Ishikawa (cell line): ENCODE measurements around the gene PKIG.

Experiments
- CEBPB ChIP-seq: IDR thresholded peaks from 2 replicates; pipeline ENCODE4 v1.6.1; 2012
- CREB1 ChIP-seq: IDR thresholded peaks from 2 replicates; pipeline ENCODE4 v1.6.1; 2012; ENCODE audit warnings: low read depth
- EGR1 ChIP-seq: IDR thresholded peaks from 2 replicates; pipeline ENCODE4 v1.6.1; 2012
- EP300 ChIP-seq: IDR thresholded peaks from 2 replicates; pipeline ENCODE4 v1.6.1; 2012; ENCODE audit warnings: borderline replicate concordance
- FOXM1 ChIP-seq: IDR thresholded peaks from 2 replicates; pipeline ENCODE4 v1.6.1; 2012; ENCODE audit warnings: low read depth, borderline replicate concordance
- MAX ChIP-seq: IDR thresholded peaks from 2 replicates; pipeline ENCODE4 v1.6.1; 2012
- NFIC ChIP-seq: IDR thresholded peaks from 2 replicates; pipeline ENCODE4 v1.6.1; 2012
- RAD21 ChIP-seq: IDR thresholded peaks from 2 replicates; pipeline ENCODE4 v1.6.1; 2012; ENCODE audit warnings: low read depth
- TAF1 ChIP-seq: IDR thresholded peaks from 2 replicates; pipeline ENCODE4 v1.6.1; 2012; ENCODE audit warnings: low read depth, mild to moderate bottlenecking
- TCF12 ChIP-seq: IDR thresholded peaks from 2 replicates; pipeline ENCODE4 v1.6.1; 2012; ENCODE audit warnings: low read depth
- TEAD4 ChIP-seq: IDR thresholded peaks from 2 replicates; pipeline ENCODE4 v1.6.1; 2012
- USF1 ChIP-seq: IDR thresholded peaks from 2 replicates; pipeline ENCODE4 v1.6.1; 2012
- YY1 ChIP-seq: IDR thresholded peaks from 2 replicates; pipeline ENCODE4 v1.6.1; 2012; ENCODE audit warnings: low read depth
- TF ChIP-seq, protein P1 (sequence below): IDR thresholded peaks from 2 replicates; pipeline ENCODE4 v1.6.1; 2012; ENCODE audit warnings: low read depth, mild to moderate bottlenecking

- TF ChIP-seq EP300 (no peak), MAX (no peak), NFIC (no peak), CEBPB (no peak), FOXM1 (no peak), YY1 (no peak), USF1 (no peak), RAD21 (no peak), EGR1 (no peak), TAF1 (no peak), TCF12 (no peak), TEAD4 (no peak), CREB1 (no peak)
- TF ChIP-seq, protein P1, sequence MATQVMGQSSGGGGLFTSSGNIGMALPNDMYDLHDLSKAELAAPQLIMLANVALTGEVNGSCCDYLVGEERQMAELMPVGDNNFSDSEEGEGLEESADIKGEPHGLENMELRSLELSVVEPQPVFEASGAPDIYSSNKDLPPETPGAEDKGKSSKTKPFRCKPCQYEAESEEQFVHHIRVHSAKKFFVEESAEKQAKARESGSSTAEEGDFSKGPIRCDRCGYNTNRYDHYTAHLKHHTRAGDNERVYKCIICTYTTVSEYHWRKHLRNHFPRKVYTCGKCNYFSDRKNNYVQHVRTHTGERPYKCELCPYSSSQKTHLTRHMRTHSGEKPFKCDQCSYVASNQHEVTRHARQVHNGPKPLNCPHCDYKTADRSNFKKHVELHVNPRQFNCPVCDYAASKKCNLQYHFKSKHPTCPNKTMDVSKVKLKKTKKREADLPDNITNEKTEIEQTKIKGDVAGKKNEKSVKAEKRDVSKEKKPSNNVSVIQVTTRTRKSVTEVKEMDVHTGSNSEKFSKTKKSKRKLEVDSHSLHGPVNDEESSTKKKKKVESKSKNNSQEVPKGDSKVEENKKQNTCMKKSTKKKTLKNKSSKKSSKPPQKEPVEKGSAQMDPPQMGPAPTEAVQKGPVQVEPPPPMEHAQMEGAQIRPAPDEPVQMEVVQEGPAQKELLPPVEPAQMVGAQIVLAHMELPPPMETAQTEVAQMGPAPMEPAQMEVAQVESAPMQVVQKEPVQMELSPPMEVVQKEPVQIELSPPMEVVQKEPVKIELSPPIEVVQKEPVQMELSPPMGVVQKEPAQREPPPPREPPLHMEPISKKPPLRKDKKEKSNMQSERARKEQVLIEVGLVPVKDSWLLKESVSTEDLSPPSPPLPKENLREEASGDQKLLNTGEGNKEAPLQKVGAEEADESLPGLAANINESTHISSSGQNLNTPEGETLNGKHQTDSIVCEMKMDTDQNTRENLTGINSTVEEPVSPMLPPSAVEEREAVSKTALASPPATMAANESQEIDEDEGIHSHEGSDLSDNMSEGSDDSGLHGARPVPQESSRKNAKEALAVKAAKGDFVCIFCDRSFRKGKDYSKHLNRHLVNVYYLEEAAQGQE, result no peak
Observed at GRCh38 chr20:44624152-44624551, 41.8 kb downstream of the PKIG start.
